ENCODE results near the gene TIMM10. TPM values are rescaled to one million over a fixed set of nuclear protein-coding genes. Genes with fewer than 3 reads are reported as not detected.

Gene TIMM10, protein sequence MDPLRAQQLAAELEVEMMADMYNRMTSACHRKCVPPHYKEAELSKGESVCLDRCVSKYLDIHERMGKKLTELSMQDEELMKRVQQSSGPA
- 261 and 303 TPM in 2 replicates for polyA plus RNA-seq

DNA sequence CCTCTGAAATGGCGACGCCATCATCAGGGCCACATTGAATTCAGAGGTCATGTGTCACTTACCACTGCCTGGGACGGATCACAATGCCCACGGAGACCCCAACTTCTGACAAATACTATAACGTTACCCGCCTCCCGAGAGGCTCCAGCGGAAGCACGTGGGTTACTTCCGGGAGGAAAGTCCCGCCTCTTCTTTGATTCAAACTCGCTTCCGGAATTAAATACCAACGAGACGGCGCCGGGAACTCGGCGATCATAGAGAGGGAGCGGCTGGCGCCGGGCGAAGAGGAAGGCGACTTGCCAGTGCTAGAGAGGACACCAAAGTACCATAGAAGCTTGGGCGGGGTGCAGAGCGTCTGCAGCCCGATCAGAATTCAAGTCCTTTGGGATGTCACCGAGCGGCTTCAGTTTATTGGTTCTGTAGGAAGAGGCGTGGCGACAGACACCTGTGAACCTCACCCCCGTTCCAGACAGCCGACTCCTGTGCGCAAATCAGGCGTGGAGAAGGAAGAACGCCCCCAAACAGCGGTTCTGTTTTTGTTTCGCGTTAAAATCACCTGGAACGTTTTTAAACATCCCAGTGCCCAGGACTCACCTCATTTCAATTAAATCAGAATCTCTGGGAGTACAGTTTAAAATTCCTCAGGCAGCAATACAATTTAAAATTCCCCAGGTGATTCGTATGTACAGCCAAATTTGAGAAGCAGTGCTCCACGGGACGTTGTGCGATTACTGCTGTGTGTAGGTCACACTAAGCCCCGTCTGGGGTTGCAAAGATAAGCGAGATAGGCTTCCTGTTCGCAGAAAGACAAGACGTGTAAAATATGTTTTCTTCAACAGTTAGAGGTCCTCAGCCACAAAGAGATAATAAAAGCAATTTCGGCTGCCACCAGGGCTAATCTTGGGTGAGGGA is at the start of gene TIMM10:
TIMM10 (minus strand) TSS at position 159 of the 912 bp plus-strand sequence. CDS start 565 bp downstream, outside the sequence.

DNA sequence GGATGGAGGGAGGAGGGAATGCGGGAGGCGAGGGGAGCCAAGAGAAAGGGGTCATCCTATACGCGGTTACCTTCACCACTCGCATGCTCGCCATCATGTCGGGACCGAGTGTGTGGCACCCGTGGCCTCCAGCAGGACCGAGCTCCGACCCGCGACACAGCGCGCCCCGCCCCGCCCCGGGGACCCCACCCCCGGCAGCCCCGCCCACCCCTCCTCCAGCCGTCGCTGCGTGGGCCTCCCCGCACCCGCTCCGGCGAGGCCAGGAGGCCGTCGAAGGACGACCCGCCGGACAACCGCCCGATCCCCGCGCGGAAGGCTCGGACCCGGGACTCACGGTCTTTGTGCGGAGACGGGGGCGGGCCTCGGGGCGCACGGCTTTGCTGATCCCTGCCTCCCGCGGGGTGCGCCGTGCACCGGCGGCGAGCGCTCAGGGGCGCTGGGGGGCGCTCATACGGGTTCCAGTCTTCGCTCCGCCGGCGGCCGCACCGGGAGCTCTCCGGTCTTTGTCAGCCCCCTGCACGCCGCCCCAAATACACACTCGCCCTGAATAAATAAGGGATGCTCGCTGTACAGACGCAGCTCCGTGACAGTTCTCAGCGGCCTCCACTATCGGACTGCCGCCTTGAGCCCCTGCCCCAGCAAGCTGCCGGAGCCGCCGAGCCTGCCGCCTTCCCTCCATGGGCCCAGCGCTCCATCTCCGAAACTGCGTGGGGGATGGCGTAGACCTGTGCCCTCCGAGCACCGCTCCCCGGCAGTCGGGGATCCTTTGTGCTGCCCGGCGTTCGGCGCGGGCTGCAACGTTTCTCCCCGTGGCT is 37.2 kb upstream of the TIMM10 start, which contains the start of gene UBE2L6:
UBE2L6 (minus strand) TSS at position 158 of the 815 bp plus-strand sequence; CDS start at position 97, 61 bp downstream.

DNA sequence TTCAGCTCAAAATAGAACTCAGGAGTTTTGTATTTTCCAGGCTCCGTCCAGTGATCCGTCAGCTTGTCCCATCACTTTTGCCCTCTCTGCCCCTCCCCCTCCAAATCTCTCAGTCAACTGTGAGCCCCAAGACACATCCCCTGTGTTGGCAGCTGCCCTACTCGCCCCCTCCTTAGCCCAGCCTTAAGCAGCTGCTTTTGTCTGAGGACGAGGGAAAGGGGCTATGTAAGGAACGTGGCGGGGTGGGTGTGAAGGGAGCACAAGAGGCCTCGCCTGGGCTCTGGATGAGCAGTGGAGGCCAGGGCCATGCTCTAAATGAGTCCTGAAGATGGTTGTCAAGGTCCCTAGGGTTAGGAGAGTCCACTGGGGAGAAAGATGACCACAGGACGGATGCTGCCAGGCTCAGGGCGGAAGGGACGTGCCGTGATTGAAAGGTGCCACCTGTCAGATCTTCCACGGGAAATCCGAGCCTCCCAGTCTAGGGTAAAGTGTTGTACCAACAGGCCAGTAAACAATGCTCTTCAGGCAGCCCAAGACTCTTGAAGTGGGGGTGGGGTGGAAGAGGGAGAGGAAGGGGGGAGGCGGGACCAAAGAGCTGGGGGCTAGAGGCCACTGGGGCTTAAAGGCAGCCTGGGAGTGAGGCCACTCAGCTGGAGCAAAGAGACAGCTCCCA is 6.5 kb upstream of the TIMM10 start, which contains the start of gene SMTNL1:
SMTNL1 (plus strand) TSS at position 649 of the 673 bp plus-strand sequence. CDS start 5,048 bp downstream, outside the sequence.

DNA sequence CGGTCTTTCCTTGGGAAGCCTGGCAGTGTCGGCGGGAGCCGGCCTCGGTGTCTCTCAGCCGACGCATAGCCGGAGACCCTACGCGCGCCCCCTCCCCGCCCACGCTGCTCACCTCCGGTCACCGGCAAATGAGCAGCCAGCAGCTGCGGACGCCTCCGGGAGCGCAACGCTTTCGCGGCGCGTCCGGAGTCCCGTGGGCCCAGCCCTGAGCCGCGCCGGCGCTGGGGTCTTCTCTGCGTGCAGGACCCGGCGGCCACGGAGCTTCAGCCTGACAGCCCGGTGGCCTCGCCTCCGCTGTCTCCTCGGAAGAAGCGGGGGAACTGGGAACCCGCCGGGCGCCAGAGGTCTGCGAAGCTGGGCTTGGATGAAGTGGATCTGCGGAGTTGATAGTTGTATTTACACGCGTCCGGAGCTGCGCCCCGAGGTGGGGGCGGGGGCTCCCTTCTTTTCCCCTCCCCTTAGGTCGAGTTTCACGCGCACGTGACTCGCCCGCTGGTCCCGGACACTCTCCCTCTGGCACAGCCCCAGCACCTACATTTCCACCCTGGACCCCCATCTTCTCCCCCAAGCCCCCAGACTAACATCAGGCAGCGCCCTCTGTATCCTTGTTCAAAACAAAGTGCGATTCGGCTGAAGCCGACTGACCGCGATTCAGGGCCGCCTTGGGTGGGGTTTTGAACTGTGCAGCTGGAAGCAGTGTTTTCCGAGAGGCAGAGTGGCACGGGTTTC is 15.1 kb downstream of the TIMM10 start, which contains the start of gene SLC43A1:
SLC43A1 (minus strand) TSS at position 371 of the 729 bp plus-strand sequence. CDS start 1,591 bp downstream, outside the sequence.

Other genes with a start within 250 kb of the TIMM10 start
- 3.7 and 5.3 TPM in 2 replicates for gene TNKS1BP1, start 205.8 kb downstream of the TIMM10 start, polyA plus RNA-seq
- 24.9 and 28.2 TPM in 2 replicates for gene SSRP1, start 194.9 kb downstream of the TIMM10 start, polyA plus RNA-seq
- not detected in 2 replicates for gene P2RX3, start 192.4 kb downstream of the TIMM10 start, polyA plus RNA-seq
- gene PRG3, start 149.6 kb downstream of the TIMM10 start, polyA plus RNA-seq = not detected in 2 replicates
- not detected in 2 replicates for gene PRG2, start 140.1 kb downstream of the TIMM10 start, polyA plus RNA-seq
- gene SLC43A3, start 103.6 kb downstream of the TIMM10 start, polyA plus RNA-seq = 1.1 and 3.0 TPM in 2 replicates
- gene RTN4RL2, start 70.2 kb downstream of the TIMM10 start, polyA plus RNA-seq = 0.16 TPM in 1 of 2 replicates, not detected in the other
- 0.16 and 1.1 TPM in 2 replicates for gene SLC43A1, start 15.1 kb downstream of the TIMM10 start, polyA plus RNA-seq
- not detected in 2 replicates for gene SMTNL1, start 6.8 kb upstream of the TIMM10 start, polyA plus RNA-seq
- gene UBE2L6, start 36.9 kb upstream of the TIMM10 start, polyA plus RNA-seq = 19.2 and 28.4 TPM in 2 replicates
- gene SERPING1, start 66.9 kb upstream of the TIMM10 start, polyA plus RNA-seq = 9.1 and 24.1 TPM in 2 replicates
- gene YPEL4, start 119.2 kb upstream of the TIMM10 start, polyA plus RNA-seq = 0.24 and 1.0 TPM in 2 replicates
- gene CLP1, start 127.0 kb upstream of the TIMM10 start, polyA plus RNA-seq = 5.1 and 5.6 TPM in 2 replicates
- 26.2 and 26.9 TPM in 2 replicates for gene ZDHHC5, start 137.4 kb upstream of the TIMM10 start, polyA plus RNA-seq
- gene MED19, start 181.5 kb upstream of the TIMM10 start, polyA plus RNA-seq = 16.3 and 22.3 TPM in 2 replicates
- 167 and 173 TPM in 2 replicates for gene TMX2, start 181.8 kb upstream of the TIMM10 start, polyA plus RNA-seq
- gene SELENOH, start 210.7 kb upstream of the TIMM10 start, polyA plus RNA-seq = 58.7 and 79.0 TPM in 2 replicates
- 0.24 TPM in 1 of 2 replicates, not detected in the other for gene BTBD18, start 221.1 kb upstream of the TIMM10 start, polyA plus RNA-seq
- gene CTNND1, start 231.0 kb upstream of the TIMM10 start, polyA plus RNA-seq = 10.6 and 12.1 TPM in 2 replicates

All from Purkinje cell (primary cell).